GM12891 (cell line): ENCODE results near the gene HLA-DQB1.

Experiments used
- POLR2A ChIP-seq: IDR thresholded peaks from 2 replicates; pipeline ENCODE4 v1.6.1; 2011; ENCODE audit warnings: low read depth, low read length, control low read depth
- POLR2AphosphoS5 ChIP-seq: IDR thresholded peaks from 2 replicates; pipeline ENCODE4 v1.6.1; 2011; ENCODE audit warnings: low read depth, low read length, control low read depth
- TAF1 ChIP-seq: IDR thresholded peaks from 2 replicates; pipeline ENCODE4 v1.6.1; 2011; ENCODE audit warnings: low read depth, low read length, control low read depth

GRCh38 chr6:32639440-32640394, 26.7 kb downstream of the HLA-DQB1 start:
- peak; percentile 54 for TF ChIP-seq POLR2A
- TF ChIP-seq TAF1, result no peak
- TF ChIP-seq POLR2AphosphoS5, result peak; percentile 65
